HFF-Myc (cell line): ENCODE data around the gene SNRNP48.

Source experiments
- DNase-seq: peaks from one replicate; pipeline ENCODE4 v3.0.0-alpha.2; 2011; ENCODE audit warnings: low read depth; ENCODE audit errors: extremely low read depth
- H3K4me3 ChIP-seq: replicated peaks from 2 replicates; pipeline ENCODE4 v1.5.1; 2011; ENCODE audit warnings: low read depth, mild to moderate bottlenecking, control low read depth, low read length
- TF ChIP-seq, protein P1 (sequence below): IDR thresholded peaks from 2 replicates; pipeline ENCODE4 v1.5.1; 2012; ENCODE audit warnings: mild to moderate bottlenecking, low read depth, low read length, control low read depth; ENCODE audit errors: missing control alignments

SNRNP48 gene

DNA sequence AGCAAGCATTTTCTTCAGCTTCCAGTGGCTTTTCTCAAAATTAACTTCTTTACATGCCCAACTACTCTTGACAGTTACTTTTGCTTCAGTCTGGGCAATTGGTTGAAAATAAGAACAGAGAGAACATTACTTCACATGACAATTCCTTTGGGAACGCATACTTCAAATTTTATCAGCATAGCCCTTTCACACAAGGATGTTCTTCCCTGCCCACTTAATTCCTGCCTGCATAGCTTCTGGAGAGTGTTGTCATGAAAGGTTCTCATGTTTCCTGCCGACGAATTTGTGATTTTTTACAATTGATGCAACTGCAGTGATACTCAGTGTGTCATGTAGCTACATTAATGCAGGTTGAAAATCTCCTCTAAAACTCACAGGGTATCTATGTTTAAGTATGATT lies 22.0 kb upstream of the SNRNP48 start:
- no peak for DNase-seq
- TF ChIP-seq, protein P1, sequence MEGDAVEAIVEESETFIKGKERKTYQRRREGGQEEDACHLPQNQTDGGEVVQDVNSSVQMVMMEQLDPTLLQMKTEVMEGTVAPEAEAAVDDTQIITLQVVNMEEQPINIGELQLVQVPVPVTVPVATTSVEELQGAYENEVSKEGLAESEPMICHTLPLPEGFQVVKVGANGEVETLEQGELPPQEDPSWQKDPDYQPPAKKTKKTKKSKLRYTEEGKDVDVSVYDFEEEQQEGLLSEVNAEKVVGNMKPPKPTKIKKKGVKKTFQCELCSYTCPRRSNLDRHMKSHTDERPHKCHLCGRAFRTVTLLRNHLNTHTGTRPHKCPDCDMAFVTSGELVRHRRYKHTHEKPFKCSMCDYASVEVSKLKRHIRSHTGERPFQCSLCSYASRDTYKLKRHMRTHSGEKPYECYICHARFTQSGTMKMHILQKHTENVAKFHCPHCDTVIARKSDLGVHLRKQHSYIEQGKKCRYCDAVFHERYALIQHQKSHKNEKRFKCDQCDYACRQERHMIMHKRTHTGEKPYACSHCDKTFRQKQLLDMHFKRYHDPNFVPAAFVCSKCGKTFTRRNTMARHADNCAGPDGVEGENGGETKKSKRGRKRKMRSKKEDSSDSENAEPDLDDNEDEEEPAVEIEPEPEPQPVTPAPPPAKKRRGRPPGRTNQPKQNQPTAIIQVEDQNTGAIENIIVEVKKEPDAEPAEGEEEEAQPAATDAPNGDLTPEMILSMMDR = no peak
- H3K4me3 ChIP-seq = no peak overlapping the region

DNA sequence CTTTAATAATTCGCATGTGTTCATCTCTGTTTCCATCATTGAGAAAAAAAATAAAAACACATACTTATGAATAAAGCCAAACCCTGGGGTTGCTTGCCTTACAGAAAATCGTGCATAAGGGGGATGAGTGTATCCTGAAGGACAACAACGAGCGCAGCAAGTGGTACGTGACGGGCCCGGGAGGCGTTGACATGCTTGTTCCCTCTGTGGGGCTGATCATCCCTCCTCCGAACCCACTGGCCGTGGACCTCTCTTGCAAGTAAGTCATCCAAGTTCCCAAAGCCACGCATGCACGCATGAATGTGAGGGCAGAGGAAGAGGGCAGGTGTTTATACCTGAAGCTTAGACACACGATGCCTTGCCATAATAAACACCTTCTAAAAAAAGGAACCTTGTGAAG lies 20.9 kb upstream of the SNRNP48 start:
- TF ChIP-seq, protein P1 = no peak
- DNase-seq = no peak
- H3K4me3 ChIP-seq = no peak overlapping the region

DNA sequence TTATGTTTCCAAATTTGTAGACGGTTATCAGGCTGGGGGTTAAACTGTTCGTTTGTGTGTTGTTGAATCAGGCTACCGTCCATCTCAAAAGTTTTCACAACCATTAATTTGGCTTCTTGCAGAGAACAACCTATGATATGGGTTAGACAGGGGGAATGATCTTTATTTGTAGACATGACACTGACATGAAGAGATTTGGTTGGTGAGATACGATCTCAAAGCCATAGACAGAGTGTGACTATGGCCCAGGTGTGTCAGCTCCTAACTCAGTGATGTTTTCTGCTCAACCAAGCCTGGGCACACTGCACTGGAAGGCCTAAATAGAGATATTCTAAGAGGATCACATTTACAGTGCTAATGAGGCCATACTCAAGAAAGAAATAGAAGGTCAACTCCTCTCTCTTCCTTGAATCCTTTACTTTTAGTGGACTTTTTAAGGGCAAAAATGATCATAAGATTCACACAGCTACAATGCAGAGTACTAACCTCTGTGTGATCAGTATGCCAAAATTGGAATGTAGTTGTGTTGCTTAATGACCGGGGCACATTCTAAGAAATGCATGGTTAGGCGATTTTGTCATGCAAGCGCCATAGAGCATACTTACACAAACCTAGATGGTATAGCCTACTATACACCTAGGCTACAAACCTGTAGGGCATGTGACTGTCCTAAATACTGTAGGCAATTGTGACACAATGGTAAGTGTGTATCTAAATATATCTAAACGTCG lies 17.6 kb upstream of the SNRNP48 start:
- TF ChIP-seq, protein P1 = no peak
- H3K4me3 ChIP-seq = no peak overlapping the region
- no peak for DNase-seq

DNA sequence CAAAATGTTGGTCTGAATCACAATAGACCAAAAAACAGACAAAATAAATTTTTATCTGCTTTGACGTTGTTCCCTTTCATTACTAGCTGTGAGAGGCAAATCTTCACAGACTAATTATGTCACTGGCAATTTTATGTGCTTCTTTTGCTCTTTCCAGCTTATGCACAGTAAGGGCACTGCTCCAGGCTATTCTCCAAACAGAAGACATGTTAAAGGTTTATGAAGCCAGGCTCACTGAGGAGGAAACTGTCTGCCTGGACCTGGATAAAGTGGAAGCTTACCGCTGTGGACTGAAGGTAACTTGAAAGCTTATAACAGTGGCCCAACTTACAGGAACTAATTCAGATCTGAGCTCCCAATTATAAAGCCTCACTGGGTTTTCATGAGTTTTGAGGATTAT lies 15.5 kb upstream of the SNRNP48 start:
- TF ChIP-seq, protein P1 = no peak
- H3K4me3 ChIP-seq = no peak overlapping the region
- DNase-seq = no peak

DNA sequence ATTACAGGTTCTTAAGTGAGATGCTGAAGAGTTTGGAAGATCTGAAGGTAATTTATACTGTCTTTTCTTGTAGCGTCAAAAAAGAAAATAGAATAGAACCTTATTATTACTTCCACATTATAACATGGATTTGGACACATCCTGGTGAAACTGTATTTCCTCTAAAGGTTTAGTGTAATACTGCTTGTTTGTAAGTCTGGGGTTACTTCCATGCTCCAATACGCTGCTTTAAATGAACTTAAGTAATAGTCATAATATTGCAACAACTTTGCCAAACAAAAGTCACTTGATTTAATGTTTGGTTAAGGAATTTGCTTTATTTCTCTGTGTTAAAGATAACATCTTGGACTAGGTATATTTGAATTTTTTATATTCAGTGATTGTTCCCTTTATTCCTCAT lies 11.5 kb upstream of the SNRNP48 start:
- DNase-seq = no peak
- TF ChIP-seq, protein P1 = no peak
- no peak overlapping the region for H3K4me3 ChIP-seq

DNA sequence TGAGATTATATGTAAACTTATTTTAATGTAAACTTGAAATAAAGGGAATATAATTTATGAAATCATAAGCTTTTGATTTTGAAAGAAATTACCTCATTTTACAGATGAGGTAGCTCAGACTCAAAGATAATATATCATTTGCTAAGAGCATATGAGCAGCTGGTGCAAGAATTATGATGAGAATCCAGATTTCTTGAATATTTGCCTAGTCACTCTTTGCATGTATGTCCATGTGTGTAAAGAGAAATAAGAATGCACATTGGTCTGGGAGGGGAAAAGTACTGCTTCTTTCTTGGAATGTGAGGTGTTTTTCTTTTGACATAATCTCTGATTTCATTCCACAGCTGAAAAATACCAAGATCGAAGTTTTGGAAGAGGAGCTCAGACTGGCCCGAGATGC lies 11.1 kb upstream of the SNRNP48 start:
- TF ChIP-seq, protein P1 = no peak

DNA sequence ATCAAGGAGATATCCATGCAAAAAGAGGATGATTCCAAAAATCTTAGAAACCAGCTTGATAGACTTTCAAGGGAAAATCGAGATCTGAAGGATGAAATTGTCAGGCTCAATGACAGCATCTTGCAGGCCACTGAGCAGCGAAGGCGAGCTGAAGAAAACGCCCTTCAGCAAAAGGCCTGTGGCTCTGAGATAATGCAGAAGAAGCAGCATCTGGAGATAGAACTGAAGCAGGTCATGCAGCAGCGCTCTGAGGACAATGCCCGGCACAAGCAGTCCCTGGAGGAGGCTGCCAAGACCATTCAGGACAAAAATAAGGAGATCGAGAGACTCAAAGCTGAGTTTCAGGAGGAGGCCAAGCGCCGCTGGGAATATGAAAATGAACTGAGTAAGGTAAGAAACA lies 10.1 kb upstream of the SNRNP48 start:
- DNase-seq = no peak
- TF ChIP-seq, protein P1 = no peak
- H3K4me3 ChIP-seq = no peak overlapping the region

More for the DNA sequence above, 11.1 kb upstream of the SNRNP48 start:
- no peak overlapping the region for H3K4me3 ChIP-seq
- no peak for DNase-seq
